ENCODE measurements around the gene JAKMIP2.

The JAKMIP2 gene

GRCh38 chr5:147565524-147565923 is 217.0 kb downstream of the JAKMIP2 start:
- peak in 1 of 2 donors; percentile 79 for DNase-seq (ENCODE audit: low read depth in 2 of 2)
- H3K4me3 ChIP-seq (replicated peaks in 1 of 2; ENCODE audit: low read depth in 2 of 2, low read length in 2 of 2): no peak overlapping the region
- no peak for TF ChIP-seq CTCF (IDR thresholded peaks at IDR 0.05; ENCODE audit: low read depth, low read length)

GRCh38 chr5:147564124-147564486 is 218.4 kb downstream of the JAKMIP2 start:
- H3K4me3 ChIP-seq (replicated peaks in 1 of 2; ENCODE audit: low read depth in 2 of 2, low read length in 2 of 2): no peak overlapping the region
- DNase-seq (ENCODE audit: low read depth in 2 of 2): no peak
- TF ChIP-seq CTCF (IDR thresholded peaks at IDR 0.05; ENCODE audit: low read depth, low read length): no peak

- DNase-seq (ENCODE audit: low read depth in 2 of 2): no peak
- no peak for TF ChIP-seq CTCF (IDR thresholded peaks at IDR 0.05; ENCODE audit: low read depth, low read length)
- no peak overlapping the region for H3K4me3 ChIP-seq (replicated peaks in 1 of 2; ENCODE audit: low read depth in 2 of 2, low read length in 2 of 2)
These were observed 218.9 kb downstream of the JAKMIP2 start for GRCh38 chr5:147563466-147564123.

- DNase-seq (ENCODE audit: low read depth in 2 of 2): no peak
- no peak overlapping the region for H3K4me3 ChIP-seq (replicated peaks in 1 of 2; ENCODE audit: low read depth in 2 of 2, low read length in 2 of 2)
- TF ChIP-seq CTCF (IDR thresholded peaks at IDR 0.05; ENCODE audit: low read depth, low read length): no peak
These were observed 221.1 kb downstream of the JAKMIP2 start for GRCh38 chr5:147561435-147561834.

GRCh38 chr5:147560718-147561331 is 221.7 kb downstream of the JAKMIP2 start:
- DNase-seq (ENCODE audit: low read depth in 2 of 2): no peak

GRCh38 chr5:147559749-147560148 is 222.8 kb downstream of the JAKMIP2 start:
- no peak for DNase-seq (ENCODE audit: low read depth in 2 of 2)

More at GRCh38 chr5:147560718-147561331, 221.7 kb downstream of the JAKMIP2 start:
- no peak for TF ChIP-seq CTCF (IDR thresholded peaks at IDR 0.05; ENCODE audit: low read depth, low read length)
- no peak overlapping the region for H3K4me3 ChIP-seq (replicated peaks in 1 of 2; ENCODE audit: low read depth in 2 of 2, low read length in 2 of 2)

More at GRCh38 chr5:147559749-147560148, 222.8 kb downstream of the JAKMIP2 start:
- TF ChIP-seq CTCF (IDR thresholded peaks at IDR 0.05; ENCODE audit: low read depth, low read length): no peak
- H3K4me3 ChIP-seq (replicated peaks in 1 of 2; ENCODE audit: low read depth in 2 of 2, low read length in 2 of 2): no peak overlapping the region

All from cardiac fibroblast (primary cell).